Measurements from ENCODE around the gene PTPRN2.

PTPRN2 gene

DNA sequence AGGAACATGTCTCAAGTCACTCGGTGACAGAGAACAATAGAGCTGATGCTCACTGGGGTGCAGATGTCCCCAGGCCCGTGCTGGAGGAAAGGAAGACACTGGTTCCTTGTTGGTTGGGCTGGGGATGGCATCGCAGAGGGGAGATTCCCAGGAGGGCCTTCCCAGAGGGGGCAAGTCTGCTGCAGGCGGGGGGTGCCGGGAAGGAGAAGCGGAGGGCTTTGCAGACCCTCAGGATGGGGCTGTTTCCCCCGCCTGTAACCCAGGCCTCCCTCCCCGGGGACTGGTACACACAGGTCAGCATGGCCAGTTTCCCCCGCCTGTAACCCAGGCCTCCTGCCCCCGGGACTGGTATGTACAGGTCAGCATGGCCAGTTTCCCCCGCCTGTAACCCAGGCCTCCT, 967.0 kb downstream of the PTPRN2 start:
- H3K4me3 ChIP-seq (ENCODE audit: low read length) = no peak overlapping the region
- H3K9me3 ChIP-seq (ENCODE audit: control insufficient read depth, low read length) = no peaks in the 10 kb centered on the region
- H3K27me3 ChIP-seq (ENCODE audit: control insufficient read depth, insufficient read depth, low read length) = no peaks in the 10 kb centered on the region
- H3K36me3 ChIP-seq (ENCODE audit: control insufficient read depth, insufficient read depth, low read length) = no peaks in the 10 kb centered on the region
- no peak overlapping the region for H3K9ac ChIP-seq (ENCODE audit: low read length)
- H3K4me1 ChIP-seq (ENCODE audit: control insufficient read depth, insufficient read depth, low read length) = no peaks in the 10 kb centered on the region

DNA sequence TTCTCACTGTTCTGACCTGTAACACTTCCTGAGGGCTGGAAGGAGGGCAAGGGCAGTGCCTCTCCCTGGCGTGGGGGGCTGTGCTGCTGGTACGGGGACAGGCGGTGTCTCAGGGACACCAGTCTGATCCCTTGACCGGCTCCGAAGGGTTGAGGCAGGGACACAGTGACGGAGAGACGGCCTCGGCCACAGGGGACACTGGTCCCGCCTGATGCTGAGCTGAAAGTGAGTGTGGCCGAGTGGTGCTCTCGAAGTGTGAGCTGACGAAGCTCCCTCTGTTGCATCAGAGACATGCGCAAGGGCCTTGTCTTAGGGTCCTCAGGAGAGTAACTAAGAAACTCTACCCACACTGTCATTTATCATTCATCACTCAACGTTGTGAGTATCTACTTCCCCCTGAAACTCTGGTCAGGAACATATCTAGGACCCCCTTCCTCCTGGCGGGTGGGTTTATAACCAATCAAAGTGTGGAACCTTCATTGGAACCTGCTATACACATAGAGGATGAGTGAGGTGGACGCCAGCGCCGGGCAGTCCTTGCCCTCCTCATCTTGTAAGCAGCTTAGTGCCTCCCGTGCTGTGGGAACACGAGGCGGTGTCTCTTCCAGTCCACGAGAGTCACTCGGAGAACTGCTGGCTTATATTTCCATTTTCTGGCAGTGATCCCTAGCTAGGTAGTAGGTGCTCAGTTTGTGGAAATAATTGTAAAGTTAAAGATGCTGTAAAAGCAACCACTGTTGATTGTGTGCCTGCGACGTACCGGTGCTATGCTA, 967.7 kb downstream of the PTPRN2 start:
- Histone ChIP-seq H3K27me3 (ENCODE audit: control insufficient read depth, insufficient read depth, low read length) (no peaks in the 10 kb centered on the region), H3K4me1 (ENCODE audit: control insufficient read depth, insufficient read depth, low read length) (no peaks in the 10 kb centered on the region), H3K9me3 (ENCODE audit: control insufficient read depth, low read length) (no peaks in the 10 kb centered on the region), H3K36me3 (ENCODE audit: control insufficient read depth, insufficient read depth, low read length) (no peaks in the 10 kb centered on the region), H3K9ac (ENCODE audit: low read length) (no peak overlapping the region), H3K4me3 (ENCODE audit: low read length) (no peak overlapping the region)

DNA sequence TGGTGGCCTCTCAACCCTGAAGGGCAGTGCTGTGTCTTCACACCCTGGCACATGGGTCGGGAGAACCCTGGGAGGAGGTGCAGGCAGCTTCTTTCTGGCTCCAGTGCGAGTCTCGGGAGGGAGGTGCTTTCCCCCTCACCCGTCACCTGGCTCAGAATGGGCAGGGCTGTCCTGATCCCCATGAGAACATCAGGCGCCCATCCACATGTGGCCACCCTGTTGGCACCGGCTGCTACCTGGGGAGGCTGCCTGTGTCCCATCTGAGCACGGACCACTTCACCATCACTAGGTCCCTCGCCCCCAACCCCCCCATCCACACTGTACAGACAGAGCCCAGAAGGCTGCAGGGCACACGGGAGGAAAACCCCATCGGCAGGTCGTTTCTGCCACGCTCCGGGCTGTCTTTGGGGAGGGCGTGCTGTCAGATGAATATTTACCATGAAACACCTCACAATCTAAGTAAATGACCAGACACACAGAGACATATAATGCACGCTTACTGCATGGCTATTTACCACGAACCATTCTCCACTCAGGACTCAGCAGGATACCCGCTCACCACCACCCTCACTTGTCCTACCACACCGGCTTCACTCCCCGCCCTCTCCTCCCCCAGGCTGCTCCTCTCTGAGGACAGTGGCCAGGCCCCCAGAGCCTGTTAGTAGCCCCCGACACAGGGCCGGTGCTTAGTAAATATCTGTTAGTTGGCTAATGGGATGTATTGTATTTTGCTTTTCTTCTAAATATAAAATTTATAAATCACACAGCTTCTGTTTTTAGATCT, 968.6 kb downstream of the PTPRN2 start:
- H3K4me1 ChIP-seq (ENCODE audit: control insufficient read depth, insufficient read depth, low read length) = no peaks in the 10 kb centered on the region
- H3K27me3 ChIP-seq (ENCODE audit: control insufficient read depth, insufficient read depth, low read length) = no peaks in the 10 kb centered on the region
- H3K9ac ChIP-seq (ENCODE audit: low read length) = no peak overlapping the region
- no peak overlapping the region for H3K4me3 ChIP-seq (ENCODE audit: low read length)
- H3K9me3 ChIP-seq (ENCODE audit: control insufficient read depth, low read length) = no peaks in the 10 kb centered on the region
- no peaks in the 10 kb centered on the region for H3K36me3 ChIP-seq (ENCODE audit: control insufficient read depth, insufficient read depth, low read length)

DNA sequence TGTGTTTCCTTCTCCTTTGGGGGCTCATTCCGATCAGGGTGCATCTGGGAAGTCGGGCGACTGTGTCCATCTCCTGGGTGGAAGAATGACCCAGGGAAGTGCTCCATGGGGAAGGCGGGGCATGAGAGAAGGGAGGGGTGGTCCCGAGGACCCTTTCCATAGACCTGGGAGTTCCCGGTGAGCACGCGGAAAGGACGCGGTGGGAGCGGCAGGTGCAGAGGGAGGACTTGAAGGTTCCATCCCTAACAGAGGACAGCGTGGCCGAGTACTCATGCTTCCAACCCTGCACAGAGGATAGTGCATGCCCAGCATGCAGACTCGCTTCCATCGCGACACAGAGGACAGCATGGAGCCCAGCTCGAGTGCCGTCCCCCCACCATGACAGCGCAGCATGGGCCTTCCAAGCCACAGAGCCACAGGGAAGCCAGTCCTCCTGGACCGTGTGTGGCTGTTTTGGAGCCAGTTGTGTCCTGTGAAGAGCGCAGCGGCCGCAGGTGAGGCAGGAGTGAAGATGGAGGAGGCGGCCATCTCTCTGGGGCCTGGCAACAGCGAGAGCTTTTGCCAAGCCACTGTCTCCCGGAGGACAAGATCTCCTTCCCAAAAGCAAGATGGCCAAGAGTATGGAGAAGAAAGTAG, 969.4 kb downstream of the PTPRN2 start:
- Histone ChIP-seq H3K36me3 (ENCODE audit: control insufficient read depth, insufficient read depth, low read length) (no peaks in the 10 kb centered on the region), H3K4me1 (ENCODE audit: control insufficient read depth, insufficient read depth, low read length) (no peaks in the 10 kb centered on the region), H3K9ac (ENCODE audit: low read length) (no peak overlapping the region), H3K27me3 (ENCODE audit: control insufficient read depth, insufficient read depth, low read length) (no peaks in the 10 kb centered on the region), H3K4me3 (ENCODE audit: low read length) (no peak overlapping the region), H3K9me3 (ENCODE audit: control insufficient read depth, low read length) (no peaks in the 10 kb centered on the region)

DNA sequence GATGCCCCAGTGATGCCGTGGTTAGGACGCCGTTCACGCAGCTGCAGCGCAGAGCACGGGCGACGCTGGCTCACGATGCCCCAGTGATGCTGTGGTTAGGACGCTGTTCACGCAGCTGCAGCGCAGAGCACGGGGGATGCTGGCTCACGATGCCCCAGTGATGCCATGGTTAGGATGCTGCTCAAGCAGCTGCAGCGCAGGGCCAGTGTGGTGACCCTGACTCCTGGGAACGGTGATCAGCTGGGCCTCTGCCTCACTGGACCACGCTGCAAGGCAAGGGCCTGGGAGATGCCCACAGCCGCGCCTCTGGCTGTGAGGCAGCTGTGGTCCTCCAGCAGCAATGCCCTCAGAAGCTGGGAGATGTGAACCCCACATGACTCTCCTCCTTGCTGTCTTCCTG, 970.2 kb downstream of the PTPRN2 start:
- Histone ChIP-seq H3K36me3 (ENCODE audit: control insufficient read depth, insufficient read depth, low read length) (no peaks in the 10 kb centered on the region), H3K4me1 (ENCODE audit: control insufficient read depth, insufficient read depth, low read length) (no peaks in the 10 kb centered on the region), H3K9me3 (ENCODE audit: control insufficient read depth, low read length) (no peaks in the 10 kb centered on the region), H3K27me3 (ENCODE audit: control insufficient read depth, insufficient read depth, low read length) (no peaks in the 10 kb centered on the region), H3K9ac (ENCODE audit: low read length) (no peak overlapping the region), H3K4me3 (ENCODE audit: low read length) (no peak overlapping the region)

DNA sequence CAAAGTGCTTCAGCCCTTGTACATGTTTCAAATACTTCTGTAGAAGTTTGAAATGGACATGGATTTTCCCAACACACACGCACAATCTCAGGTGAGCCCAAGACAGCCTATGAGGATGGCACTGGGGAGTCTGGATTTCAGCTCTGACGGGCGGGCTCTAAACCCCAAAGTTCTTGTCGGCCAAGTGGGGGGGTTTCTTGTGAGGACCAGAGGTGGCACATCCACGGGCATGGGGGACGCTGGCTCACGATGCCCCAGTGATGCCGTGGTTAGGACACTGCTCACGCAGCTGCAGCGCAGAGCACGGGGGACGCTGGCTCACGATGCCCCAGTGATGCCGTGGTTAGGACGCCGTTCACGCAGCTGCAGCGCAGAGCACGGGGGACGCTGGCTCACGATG, 970.7 kb downstream of the PTPRN2 start:
- Histone ChIP-seq H3K9me3 (ENCODE audit: control insufficient read depth, low read length) (no peaks in the 10 kb centered on the region), H3K36me3 (ENCODE audit: control insufficient read depth, insufficient read depth, low read length) (no peaks in the 10 kb centered on the region), H3K9ac (ENCODE audit: low read length) (no peak overlapping the region), H3K4me1 (ENCODE audit: control insufficient read depth, insufficient read depth, low read length) (no peaks in the 10 kb centered on the region), H3K27me3 (ENCODE audit: control insufficient read depth, insufficient read depth, low read length) (no peaks in the 10 kb centered on the region), H3K4me3 (ENCODE audit: low read length) (no peak overlapping the region)

DNA sequence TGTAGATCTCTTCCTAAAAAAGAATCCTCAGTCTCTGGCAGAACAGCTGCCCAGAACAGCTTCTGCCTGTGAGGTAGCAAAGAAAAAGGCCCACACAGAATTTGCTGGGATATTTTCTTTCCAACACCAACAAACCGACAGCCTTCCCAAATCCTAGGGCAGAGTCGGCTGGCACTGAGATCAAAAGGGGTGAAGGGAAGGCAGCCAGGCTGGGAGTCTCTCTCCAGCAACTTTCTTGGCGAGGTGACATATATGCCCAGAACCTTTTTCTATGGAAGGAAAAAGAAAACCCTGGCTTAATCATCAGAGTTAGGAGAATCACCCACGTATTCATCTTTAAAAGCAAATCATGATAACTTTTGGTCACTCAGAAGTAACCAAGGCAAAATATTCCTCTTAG, 971.2 kb downstream of the PTPRN2 start:
- Histone ChIP-seq H3K4me3 (ENCODE audit: low read length) (no peak overlapping the region), H3K9ac (ENCODE audit: low read length) (no peak overlapping the region), H3K9me3 (ENCODE audit: control insufficient read depth, low read length) (no peaks in the 10 kb centered on the region), H3K4me1 (ENCODE audit: control insufficient read depth, insufficient read depth, low read length) (no peaks in the 10 kb centered on the region), H3K27me3 (ENCODE audit: control insufficient read depth, insufficient read depth, low read length) (no peaks in the 10 kb centered on the region), H3K36me3 (ENCODE audit: control insufficient read depth, insufficient read depth, low read length) (no peaks in the 10 kb centered on the region)

DNA sequence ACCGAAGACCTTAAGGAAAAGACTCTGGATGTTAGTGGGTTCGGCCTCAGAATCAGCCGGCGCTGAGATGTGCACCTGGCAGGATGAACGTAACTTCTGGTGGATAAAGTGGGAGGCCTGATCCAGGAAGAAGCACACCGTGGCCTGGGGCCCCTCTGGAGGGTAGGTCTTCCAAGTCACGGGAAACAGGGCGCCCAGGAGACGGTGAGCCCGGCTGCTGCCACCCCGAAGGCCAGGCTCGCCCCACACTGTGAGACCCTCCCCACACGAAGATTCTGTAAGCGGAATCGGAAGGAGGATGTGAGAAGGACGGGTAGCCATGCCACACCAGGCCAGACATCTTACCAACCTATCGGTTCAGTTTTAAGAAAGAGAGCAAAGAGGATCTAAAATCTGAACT, 971.8 kb downstream of the PTPRN2 start:
- H3K27me3 ChIP-seq (ENCODE audit: control insufficient read depth, insufficient read depth, low read length) = no peaks in the 10 kb centered on the region
- no peaks in the 10 kb centered on the region for H3K4me1 ChIP-seq (ENCODE audit: control insufficient read depth, insufficient read depth, low read length)
- no peaks in the 10 kb centered on the region for H3K36me3 ChIP-seq (ENCODE audit: control insufficient read depth, insufficient read depth, low read length)
- no peaks in the 10 kb centered on the region for H3K9me3 ChIP-seq (ENCODE audit: control insufficient read depth, low read length)
- no peak overlapping the region for H3K9ac ChIP-seq (ENCODE audit: low read length)
- H3K4me3 ChIP-seq (ENCODE audit: low read length) = no peak overlapping the region

DNA sequence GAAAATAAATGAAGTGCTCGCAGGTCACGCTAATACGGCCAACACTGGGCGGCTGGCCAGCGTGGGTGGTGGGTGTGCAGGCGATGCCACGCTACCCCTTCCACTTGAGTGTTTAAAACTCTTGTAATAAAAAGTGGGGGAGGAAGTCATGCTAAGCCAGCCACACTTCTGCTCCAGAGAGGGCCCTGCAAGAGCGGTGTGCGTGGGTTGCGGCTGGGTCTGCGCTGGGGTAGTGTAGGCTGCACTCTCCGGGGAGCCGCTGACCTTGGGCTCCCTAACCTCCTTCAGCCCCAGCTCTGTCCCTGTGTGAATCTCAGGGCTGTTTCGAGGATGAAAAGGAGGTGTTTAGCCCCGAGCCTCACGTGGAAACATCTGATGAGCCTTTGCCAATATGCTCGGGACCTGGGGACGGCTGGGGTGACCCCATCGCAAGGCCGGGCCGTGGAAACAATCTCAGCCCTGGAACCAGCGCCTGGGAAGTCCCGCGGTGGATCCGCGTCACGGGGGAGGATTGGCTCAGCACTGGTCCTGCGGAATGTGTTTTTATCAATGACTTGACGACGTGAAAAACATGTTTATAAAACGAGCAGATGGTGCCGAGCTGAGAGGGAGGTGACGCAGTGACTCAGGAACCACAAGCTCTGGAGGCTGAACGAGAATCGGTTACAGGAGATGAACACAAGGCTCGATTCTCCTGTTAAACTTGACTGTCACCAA, 972.4 kb downstream of the PTPRN2 start:
- Histone ChIP-seq H3K36me3 (ENCODE audit: control insufficient read depth, insufficient read depth, low read length) (no peaks in the 10 kb centered on the region), H3K9ac (ENCODE audit: low read length) (no peak overlapping the region), H3K27me3 (ENCODE audit: control insufficient read depth, insufficient read depth, low read length) (no peaks in the 10 kb centered on the region), H3K4me1 (ENCODE audit: control insufficient read depth, insufficient read depth, low read length) (no peaks in the 10 kb centered on the region), H3K4me3 (ENCODE audit: low read length) (no peak overlapping the region), H3K9me3 (ENCODE audit: control insufficient read depth, low read length) (no peaks in the 10 kb centered on the region)

DNA sequence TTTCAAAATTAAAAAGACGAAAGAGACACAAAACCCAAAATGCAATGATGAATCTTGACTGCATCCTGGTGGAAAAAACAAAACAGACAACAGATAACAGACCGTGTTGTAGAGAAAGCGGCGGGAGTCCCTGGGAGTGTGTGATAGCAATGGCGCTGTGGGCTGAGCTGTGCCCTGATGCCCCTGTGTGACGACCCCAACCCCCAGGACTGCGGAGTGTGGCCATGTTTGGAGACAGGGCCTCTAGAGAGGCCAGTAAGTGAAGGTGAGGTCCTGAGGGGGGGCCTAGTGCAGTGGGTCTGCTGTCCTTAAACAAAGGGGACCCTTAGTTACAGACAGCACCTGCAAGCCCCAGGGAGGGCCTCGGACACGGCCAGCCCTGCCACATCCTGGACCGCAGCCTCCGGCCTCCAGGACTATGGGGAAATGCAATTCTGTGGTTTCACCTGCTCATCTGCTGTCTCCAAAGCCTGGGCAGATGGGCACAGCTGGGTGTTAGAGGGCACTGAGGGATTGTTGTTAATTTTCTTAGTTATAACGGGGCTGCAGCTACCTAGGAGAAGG, 973.1 kb downstream of the PTPRN2 start:
- Histone ChIP-seq H3K36me3 (ENCODE audit: control insufficient read depth, insufficient read depth, low read length) (no peaks in the 10 kb centered on the region), H3K9me3 (ENCODE audit: control insufficient read depth, low read length) (no peaks in the 10 kb centered on the region), H3K9ac (ENCODE audit: low read length) (no peak overlapping the region), H3K4me3 (ENCODE audit: low read length) (no peak overlapping the region), H3K27me3 (ENCODE audit: control insufficient read depth, insufficient read depth, low read length) (no peaks in the 10 kb centered on the region), H3K4me1 (ENCODE audit: control insufficient read depth, insufficient read depth, low read length) (no peaks in the 10 kb centered on the region)

DNA sequence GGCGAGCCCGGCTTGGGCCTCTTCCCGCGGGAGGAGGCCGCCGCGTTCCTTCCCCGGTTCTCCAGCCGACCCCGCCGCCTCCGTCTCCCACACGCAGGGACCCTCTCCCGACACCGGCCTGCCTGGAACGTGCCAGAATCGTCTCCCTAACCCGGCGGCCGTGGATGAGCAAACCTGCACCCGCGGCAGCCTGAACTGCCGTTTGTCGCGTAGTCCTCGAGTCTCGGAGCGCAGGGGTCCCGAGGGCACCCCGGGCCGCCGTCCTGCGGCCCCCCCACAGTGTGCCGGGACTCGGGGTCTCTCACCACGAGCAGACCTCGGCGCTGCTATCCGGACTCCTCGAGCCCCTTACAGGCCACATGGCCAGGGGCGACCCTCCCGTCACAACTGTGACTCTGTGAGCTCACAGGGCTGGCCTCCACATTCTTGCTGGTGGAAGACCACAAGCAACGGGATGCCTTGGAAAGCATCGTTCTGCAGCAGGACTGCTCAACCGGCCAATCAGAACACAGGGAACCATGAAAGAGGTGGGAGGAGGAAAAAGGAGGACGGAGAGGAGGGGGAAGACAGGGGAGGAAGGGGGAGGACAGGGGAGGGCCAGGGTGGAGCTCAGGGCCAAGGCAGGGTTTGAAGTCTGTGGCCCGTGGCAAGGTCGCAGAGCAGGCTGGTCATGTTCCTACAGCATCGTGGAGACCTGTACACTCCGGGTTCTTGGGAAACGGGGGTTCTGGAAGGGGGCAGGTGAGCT, 973.9 kb downstream of the PTPRN2 start:
- Histone ChIP-seq H3K4me3 (ENCODE audit: low read length) (no peak overlapping the region), H3K36me3 (ENCODE audit: control insufficient read depth, insufficient read depth, low read length) (no peaks in the 10 kb centered on the region), H3K9ac (ENCODE audit: low read length) (no peak overlapping the region), H3K4me1 (ENCODE audit: control insufficient read depth, insufficient read depth, low read length) (no peaks in the 10 kb centered on the region), H3K27me3 (ENCODE audit: control insufficient read depth, insufficient read depth, low read length) (no peaks in the 10 kb centered on the region), H3K9me3 (ENCODE audit: control insufficient read depth, low read length) (no peaks in the 10 kb centered on the region)

All from mucosa of stomach (tissue), 1 donor.